HG02588 (cell line): Measurements from ENCODE around the gene ACAD11.

Source experiments
- ATAC-seq: cut with Tn5 transposase; IDR thresholded peaks from one replicate; pipeline ENCODE4 v1.9.1; 2021; ENCODE audit warnings: mild to moderate bottlenecking, moderate library complexity; ENCODE audit not compliant: unreplicated experiment

The ACAD11 gene, protein sequence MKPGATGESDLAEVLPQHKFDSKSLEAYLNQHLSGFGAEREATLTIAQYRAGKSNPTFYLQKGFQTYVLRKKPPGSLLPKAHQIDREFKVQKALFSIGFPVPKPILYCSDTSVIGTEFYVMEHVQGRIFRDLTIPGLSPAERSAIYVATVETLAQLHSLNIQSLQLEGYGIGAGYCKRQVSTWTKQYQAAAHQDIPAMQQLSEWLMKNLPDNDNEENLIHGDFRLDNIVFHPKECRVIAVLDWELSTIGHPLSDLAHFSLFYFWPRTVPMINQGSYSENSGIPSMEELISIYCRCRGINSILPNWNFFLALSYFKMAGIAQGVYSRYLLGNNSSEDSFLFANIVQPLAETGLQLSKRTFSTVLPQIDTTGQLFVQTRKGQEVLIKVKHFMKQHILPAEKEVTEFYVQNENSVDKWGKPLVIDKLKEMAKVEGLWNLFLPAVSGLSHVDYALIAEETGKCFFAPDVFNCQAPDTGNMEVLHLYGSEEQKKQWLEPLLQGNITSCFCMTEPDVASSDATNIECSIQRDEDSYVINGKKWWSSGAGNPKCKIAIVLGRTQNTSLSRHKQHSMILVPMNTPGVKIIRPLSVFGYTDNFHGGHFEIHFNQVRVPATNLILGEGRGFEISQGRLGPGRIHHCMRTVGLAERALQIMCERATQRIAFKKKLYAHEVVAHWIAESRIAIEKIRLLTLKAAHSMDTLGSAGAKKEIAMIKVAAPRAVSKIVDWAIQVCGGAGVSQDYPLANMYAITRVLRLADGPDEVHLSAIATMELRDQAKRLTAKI

GRCh38 chr3:132659365-132660051 lies at the start of gene ACAD11:
Gene ACAD11 (minus strand): TSS chr3:132659809. CDS start chr3:132659751, 58 bp downstream.
- peak; percentile 60 for ATAC-seq

DNA sequence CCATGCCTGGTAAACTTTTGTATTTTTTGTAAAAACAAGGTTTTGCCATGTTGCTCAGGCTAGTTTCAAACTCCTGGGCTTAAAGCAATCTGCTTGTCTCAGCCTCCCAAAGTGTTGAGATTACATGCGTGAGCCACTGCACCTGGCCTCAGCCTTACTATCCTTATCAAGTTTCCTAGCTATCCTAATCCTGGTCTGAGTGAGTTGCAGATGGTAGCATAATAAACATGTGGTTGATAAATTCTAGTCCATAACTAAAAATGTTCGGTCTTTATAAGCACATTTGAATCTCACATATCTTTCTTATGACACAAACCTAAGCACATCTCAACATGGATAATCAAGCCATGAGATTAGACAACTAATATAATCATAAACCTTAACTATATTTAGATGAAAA lies 44.1 kb upstream of the ACAD11 start:
- ATAC-seq: no peak

GRCh38 chr3:132695422-132695821 lies 35.8 kb upstream of the ACAD11 start:
- ATAC-seq: no peak

DNA sequence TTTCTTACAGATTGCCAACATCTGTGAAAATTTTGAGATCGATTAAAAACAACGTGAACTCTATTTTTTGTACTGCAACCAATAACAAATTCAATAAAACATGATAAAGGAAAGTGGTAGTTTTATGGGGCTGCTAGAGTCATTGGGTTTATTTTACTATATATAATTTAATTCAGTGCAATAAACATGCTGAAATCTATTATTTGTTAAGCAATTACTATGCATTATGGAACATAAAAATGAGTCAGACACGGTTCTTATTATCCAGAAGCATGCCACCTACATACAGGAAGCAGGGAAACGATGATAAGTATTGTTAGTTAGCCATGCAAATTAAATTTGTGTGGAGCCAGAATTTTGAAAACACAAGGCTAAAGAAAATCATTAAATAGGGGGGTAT lies 35.4 kb upstream of the ACAD11 start:
- no peak for ATAC-seq

DNA sequence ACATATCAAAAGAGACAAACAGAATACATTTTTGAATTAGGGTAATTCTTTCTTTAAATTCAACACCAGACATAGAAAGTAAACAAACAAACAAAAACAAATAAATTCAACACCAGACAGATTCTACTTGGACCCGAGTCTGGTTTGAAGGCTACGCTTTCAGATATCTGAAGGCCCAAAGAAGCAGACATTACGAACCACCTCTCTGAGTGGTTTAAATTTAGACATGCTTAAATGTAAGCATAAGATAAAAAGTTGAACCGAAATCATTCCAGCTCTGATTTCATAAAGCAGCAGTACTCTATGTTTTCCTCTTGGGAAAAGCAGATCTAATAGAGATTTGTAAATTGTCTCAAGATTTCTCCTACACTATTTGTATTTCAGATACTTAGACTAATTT lies 30.4 kb upstream of the ACAD11 start:
- no peak for ATAC-seq

GRCh38 chr3:132682201-132682600 lies 22.6 kb upstream of the ACAD11 start:
- no peak for ATAC-seq

DNA sequence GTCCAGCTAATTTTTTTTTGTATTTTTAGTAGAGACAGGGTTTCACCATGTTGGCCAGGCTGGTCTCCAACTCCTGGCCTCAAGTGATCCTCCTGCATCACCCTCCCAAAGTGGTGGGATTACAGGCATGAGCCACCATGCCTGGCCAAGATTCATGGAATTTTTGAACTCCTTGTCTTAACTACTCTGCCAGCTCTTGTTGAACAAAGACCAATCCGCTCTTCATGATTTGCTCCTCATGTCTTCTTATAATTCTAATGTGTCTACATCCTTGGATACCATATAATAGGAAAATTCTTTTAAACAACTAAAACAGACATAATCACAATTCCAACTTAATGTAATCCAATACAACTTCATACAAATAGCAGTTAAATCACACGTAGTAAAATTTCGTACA lies 21.8 kb upstream of the ACAD11 start:
- no peak for ATAC-seq

- no peak for ATAC-seq
Measured at GRCh38 chr3:132679911-132680310, 20.3 kb upstream of the ACAD11 start.

- ATAC-seq: no peak
Measured at GRCh38 chr3:132675408-132675807, 15.8 kb upstream of the ACAD11 start.

DNA sequence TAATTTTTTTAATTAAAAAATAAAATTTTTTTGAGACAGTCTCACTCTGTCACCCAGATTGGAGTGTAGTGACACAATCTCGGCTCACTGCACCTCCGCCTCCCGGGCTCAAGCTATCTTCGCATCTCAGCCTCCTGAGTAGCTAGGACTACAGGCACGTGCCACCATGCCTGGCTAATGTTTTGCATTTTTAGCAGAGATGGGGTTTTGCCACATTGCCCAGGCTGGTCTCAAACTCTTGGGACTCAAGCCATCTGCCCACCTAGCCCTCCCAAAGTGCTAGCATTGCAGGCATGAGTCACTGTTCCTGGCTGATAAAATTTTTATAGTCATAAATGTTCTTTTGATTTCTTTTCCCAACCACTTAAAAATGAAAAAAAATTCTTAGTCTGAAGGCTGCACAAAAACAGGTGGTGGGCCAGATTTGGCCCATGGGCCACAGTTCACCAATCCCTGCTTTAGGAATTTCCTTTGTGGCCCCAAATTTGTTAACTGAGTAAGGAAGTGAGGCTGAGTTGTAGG lies 9.7 kb upstream of the ACAD11 start:
- ATAC-seq: no peak

GRCh38 chr3:132665230-132665745 lies 5.7 kb upstream of the ACAD11 start:
- ATAC-seq: no peak

DNA sequence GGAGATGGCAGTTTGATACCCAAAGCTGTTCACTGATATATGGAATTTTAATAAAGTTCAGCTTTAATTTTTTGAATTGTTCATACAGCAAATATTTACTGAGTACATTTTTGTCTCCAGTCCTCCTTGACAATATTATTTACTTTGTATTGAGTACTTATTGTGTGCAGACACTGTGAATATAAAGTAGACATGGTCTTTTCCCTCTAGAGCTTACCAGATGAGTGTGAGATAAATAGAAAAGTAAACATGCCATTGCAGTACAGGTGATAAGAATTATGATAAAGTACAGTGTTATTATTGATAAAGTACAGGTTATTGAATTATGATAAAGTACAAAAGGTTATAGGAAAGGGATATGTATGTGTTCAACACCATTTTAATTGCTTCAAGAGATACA lies 2.6 kb upstream of the ACAD11 start:
- no peak for ATAC-seq

- ATAC-seq: no peak
Measured at GRCh38 chr3:132661101-132661500, 1.5 kb upstream of the ACAD11 start.

GRCh38 chr3:132660811-132661070 lies 1.1 kb upstream of the ACAD11 start:
- peak; percentile 3 for ATAC-seq

- ATAC-seq: peak; percentile 74
Measured at GRCh38 chr3:132660052-132660810, 622 bp upstream of the ACAD11 start, which contains the start of gene UBA5. Gene UBA5 (plus strand): TSS chr3:132660329. CDS start chr3:132660538, 209 bp downstream.

DNA sequence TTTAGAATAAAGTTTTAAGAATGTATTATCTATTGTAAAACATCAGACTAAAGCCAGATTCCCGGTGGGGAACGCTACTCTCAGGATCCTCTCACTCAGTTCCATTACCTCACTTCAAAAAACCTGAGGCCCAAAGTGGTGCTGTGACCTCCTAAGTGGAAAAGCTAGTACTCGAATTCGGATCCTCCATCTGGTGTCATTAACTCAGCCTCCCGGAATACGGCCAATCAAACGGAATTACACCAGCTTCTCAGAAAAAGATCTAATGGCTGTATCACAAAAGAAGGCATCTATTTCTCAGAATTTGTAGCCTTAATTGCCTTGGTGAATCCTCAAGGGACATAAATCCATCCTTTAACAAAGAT lies 627 bp downstream of the ACAD11 start:
- no peak for ATAC-seq

- no peak for ATAC-seq
Measured at GRCh38 chr3:132657869-132658747, 1.5 kb downstream of the ACAD11 start.

DNA sequence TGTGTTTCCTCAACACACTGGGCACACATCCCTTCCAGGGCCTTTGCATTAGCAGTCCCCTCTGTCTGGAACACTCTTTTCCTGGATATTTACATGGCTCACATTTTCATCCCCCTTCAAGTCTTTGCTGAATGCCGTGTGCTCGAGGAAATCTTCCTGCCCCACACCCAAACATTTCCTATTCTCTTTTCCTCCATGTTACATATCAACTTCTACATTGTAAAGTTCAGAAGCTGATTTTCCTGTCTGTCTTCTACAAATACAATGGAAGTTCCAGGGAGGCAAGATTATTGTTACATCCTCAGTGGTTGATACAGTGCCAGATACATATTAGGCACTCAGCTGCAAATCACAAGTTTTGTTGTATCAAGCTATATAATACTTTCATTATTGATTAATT lies 4.1 kb downstream of the ACAD11 start:
- ATAC-seq: no peak

- ATAC-seq: no peak
Measured at GRCh38 chr3:132654721-132655120, 4.9 kb downstream of the ACAD11 start.

- ATAC-seq: no peak
Measured at GRCh38 chr3:132654190-132654589, 5.4 kb downstream of the ACAD11 start.
